Adipose tissue (tissue), 3 donors: ENCODE measurements around the gene SOX30. TPM values are rescaled to one million over a fixed set of nuclear protein-coding genes. Genes with fewer than 3 reads are reported as not detected.

Experiments used
- H3K27ac ChIP-seq: one replicate; pipeline ENCODE4 v1.5.1; 2013; ENCODE audit warnings: low read depth, low read length
- WGBS, 3 donors: extraction: QIAGEN DNeasy Blood & Tissue Kit; methylation state at CpG; one replicate each; pipeline ENCODE4 v1.1.7; 2013; 5-methylcytosine and 5-hydroxymethylcytosine counted together
- polyA plus RNA-seq, 3 donors: library from polyadenylated mRNA; stranded (reverse); fragments of 200-250 nt; gene quantifications; one replicate each; pipeline ENCODE4 v1.2.3, GENCODE V29; 2013
- donor health status: healthy with polysubstance abuse.
- donor health status: Bipolar disorder and iron deficiency.
- donor health status: healthy.

The SOX30 gene
- polyA plus RNA-seq, 3 donors = 0.03 to 0.07 TPM; not detected in 1

DNA sequence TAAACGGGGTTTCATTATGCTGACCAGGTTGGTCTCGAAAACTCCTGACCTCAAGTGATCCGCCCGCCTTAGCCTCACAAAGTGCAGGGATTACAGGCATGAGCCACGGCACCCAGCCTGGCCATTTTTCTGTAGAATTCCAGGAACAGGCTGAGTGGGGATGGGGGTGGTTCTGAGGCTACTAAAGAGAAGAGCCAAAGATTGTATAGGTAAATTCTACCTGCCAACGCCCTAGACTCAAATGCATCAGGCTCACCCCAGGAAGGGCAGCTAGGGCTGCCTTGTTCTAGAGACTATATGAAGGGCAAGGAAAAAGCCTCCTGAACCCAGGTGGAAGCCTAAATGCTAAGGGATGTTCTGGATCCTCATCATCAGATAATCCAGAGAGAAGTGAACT lies 17.5 kb upstream of the SOX30 start:
- 84 to 94% (median 88%) methylated on average over 6 of the region's 6 CpGs for WGBS, 3 donors
- H3K27ac ChIP-seq = no peak overlapping the region

- 63 to 87% (median 68%) methylated on average over 1 of the region's 1 CpG for whole genome bisulfite sequencing, 3 donors
- H3K27ac ChIP-seq = no peak overlapping the region
Observed at GRCh38 chr5:157668356-157668755, 16.1 kb upstream of the SOX30 start.

- H3K27ac ChIP-seq = no peak overlapping the region
- WGBS, 3 donors = 79 to 88% (median 85%) methylated on average over 2 of the region's 2 CpGs
Observed at GRCh38 chr5:157665467-157666070, 13.3 kb upstream of the SOX30 start.

DNA sequence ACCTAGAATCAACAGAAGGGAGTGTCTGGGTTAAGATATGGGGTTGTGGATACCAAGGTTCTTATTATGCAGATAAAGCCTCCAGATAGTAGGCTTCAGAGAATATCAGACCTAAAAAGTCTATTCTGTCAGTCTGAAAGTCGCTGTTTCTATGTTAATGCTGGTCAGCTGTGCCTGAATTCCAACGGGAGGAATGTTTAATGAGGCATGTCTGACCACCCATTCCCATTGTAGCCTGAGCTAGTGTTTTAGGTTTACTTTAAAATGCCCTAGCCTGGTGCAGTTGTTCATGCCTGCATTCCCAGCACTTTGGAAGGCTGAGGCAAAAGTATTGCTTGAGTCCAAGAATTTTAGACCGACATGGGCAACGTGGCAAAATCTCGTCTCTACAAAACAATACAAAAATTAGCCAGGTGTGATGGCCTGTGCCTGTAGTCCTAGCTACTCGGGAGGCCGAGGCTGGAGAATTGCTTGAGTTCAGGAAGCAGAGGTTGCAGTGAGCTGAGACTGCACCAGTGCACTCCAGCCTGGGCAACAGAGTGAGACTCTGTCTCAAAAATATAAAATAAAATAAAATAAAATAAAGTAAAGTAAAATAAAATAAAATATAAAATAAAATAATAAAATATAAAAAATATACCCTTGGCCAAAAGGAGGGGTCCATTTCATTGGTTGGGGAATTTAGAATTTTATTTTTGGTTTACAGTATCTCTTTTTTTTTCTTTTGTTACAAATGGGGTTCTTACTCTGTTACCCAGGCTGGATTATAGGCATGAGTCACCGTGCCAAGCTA lies 7.8 kb upstream of the SOX30 start:
- 84 to 94% (median 93%) methylated on average over 8 of the region's 8 CpGs for WGBS, 3 donors
- no peak overlapping the region for H3K27ac ChIP-seq

GRCh38 chr5:157658893-157659292 lies 6.7 kb upstream of the SOX30 start:
- H3K27ac ChIP-seq = no peak overlapping the region
- WGBS, 3 donors = 78 to 84% (median 80%) methylated on average over 1 of the region's 1 CpG

- WGBS, 3 donors = 75 to 87% (median 81%) methylated on average over 2 of the region's 2 CpGs
Observed at GRCh38 chr5:157657516-157657915, 5.3 kb upstream of the SOX30 start.

GRCh38 chr5:157651623-157652376 lies 438 bp downstream of the SOX30 start:
- no peak overlapping the region for H3K27ac ChIP-seq
- WGBS, 3 donors = 17 to 24% (median 22%) methylated on average over 58 to 63 of the region's 63 CpGs

More at GRCh38 chr5:157657516-157657915, 5.3 kb upstream of the SOX30 start:
- H3K27ac ChIP-seq = no peak overlapping the region

DNA sequence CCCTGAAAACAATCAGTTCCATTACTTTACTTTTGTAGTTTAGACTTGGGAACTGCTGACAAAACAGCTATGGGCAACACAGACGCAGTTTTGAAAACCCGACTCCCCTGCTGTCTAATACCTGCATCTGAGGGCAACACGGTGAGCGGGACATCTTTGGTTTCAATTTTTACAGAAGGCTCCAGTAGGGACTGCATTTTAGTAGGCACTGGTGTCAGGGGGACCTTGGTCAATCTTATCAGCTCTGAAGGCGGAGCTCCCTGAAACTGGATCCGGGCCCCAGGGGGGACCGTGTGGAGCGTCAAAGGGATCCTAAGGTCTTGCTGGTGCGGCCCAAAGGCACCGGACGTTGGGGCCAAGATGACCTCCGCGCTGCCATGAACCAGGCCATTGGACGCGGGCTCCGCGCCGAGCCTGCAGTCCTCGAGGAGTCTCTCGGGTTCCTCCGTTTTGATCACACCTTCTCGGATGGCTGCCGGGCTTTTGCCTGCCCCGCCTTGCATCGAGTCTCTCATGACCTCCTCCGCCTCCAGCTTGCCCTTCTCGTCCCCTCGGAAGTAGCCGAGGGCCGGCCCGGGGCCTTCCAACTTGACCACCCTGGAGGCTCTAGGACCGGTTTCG lies 1.1 kb downstream of the SOX30 start:
- 69 to 81% (median 78%) methylated on average over 33 of the region's 33 CpGs for WGBS, 3 donors
- H3K27ac ChIP-seq = no peak overlapping the region

DNA sequence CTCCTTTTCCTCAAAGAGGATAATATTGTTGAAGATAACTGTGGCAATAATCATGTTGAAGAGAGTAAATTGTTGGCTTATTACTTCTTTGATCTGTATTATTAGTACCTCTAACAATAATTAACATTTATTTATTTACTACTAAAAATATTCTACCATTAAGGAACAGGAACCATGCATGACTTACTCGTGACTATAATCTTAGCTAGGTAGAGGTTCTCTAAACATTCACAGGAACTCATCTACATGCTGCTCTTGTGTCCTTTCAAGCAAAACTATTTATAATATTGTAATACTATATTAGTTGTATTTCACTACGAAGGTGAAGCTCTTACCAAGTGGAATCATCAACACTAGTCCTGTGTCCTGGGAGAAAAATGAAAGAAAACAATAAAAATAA lies 3.1 kb downstream of the SOX30 start:
- WGBS, 3 donors = 75 to 87% (median 86%) methylated on average over 2 of the region's 2 CpGs
- H3K27ac ChIP-seq = no peak overlapping the region

DNA sequence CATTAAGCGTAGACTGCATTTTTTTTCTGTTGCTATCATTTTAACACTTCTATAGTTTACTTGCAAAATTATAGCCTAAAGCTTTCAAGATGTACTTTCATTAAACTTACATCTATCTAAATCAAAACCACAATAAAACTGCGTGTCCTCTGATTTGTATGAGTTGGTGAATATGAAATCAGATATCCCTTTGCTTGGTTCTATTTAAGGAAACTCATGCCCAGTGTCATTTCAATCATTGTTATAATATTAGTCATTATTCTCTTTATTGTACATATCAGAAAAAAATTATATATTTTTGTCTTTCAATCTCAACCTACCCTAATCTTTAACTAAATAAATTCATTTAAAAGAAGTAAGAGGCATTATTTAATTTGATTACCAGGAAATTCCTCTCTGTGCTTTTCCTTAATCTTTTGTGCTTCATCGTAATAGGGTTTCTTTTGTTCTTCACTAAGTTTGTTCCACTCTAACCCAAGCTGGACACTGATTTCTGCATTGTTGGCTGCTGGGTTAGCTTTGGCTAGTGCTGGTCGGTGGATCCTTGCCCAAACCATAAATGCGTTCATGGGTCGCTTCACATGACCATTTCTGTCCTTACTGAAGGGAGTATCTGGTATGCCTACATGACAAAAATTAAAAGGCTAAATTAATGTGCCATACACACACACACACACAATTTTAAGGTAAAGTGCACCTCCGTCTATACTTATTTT lies 3.8 kb downstream of the SOX30 start:
- H3K27ac ChIP-seq = no peak overlapping the region
- WGBS, 3 donors = 83 to 92% (median 92%) methylated on average over 7 of the region's 7 CpGs

DNA sequence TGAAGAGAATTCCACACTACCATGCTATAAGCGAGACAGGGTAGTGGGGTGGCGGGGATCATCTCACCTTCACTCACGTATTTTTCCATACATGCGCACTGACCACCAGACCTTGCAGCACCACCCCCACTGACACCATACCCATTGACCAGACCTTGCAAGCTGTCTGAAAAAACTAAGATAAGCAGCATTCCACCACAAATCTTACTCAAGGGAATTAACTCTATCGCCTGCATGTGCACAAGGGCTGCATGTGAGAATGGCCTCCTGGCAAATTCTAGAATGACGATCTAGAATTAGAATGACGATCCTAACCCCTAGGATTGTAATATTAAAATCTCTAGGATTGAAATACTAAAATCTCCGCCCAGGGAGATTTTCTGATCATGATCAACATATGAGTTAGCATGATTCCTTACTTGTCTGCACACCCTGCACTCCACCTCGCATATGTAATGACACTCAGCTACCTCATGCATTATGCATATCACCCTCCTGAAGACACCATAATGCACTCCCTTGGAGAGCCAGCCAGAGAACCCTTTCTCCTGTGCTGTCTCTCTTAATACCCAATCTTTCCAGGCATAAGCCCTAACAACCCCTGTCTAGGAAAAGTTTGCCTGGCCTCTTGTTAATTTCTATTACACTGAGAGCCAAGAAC lies 11.7 kb downstream of the SOX30 start:
- no peak overlapping the region for H3K27ac ChIP-seq
- WGBS, 3 donors = 84 to 90% (median 86%) methylated on average over 9 of the region's 9 CpGs

DNA sequence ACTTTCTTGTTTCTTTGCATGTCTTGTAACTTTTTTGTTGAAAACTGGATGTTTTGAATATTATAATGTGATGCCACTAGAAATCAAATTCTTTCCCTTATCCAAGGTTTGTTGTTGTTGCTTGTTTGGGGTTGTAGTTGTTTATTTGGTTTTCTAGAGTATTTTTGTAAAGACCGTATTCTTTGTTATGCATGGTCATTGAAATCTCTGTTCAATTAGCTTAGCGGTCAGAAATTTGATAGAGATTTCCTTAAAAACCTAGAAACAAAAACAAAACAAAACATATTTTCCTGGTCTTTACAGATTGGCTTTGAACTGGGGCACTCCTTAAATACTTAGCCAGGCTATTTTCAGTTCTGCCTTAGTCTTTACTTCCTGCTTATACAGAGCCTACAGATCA lies 21.9 kb downstream of the SOX30 start:
- 86 to 97% (median 89%) methylated on average over 2 of the region's 2 CpGs for WGBS, 3 donors
- no peak overlapping the region for H3K27ac ChIP-seq

DNA sequence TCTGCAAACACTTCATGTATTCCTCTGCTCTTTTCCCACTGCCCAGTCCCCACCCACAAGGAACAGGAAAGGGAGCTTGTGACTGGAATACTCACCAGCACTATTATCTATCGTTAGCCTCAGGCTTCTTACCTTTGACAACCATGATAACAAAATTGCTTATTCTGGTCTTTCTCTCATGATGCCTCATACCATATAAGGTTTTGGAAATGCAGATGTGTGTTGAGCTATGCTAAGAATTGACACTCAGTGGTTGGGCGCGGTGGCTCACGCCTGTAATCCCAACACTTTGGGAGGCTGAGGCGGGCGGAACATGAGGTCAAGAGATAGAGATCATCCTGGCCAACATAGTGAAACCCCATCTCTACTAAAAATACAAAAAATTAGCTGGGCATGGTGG lies 25.4 kb downstream of the SOX30 start:
- no peak overlapping the region for H3K27ac ChIP-seq
- WGBS, 3 donors = 94 to 96% (median 95%) methylated on average over 6 of the region's 6 CpGs

GRCh38 chr5:157624144-157624543 lies 28.1 kb downstream of the SOX30 start:
- no peak overlapping the region for H3K27ac ChIP-seq
- 22 to 60% (median 49%) methylated on average over 2 of the region's 2 CpGs for WGBS, 3 donors

- H3K27ac ChIP-seq = no peak overlapping the region
Observed at GRCh38 chr5:157620776-157621175, 31.5 kb downstream of the SOX30 start.

- WGBS, 3 donors = 97 to 98% (median 97%) methylated on average over 8 of the region's 8 CpGs
- H3K27ac ChIP-seq = no peak overlapping the region
Observed at GRCh38 chr5:157618191-157618765, 34.0 kb downstream of the SOX30 start.

GRCh38 chr5:157616785-157617184 lies 35.5 kb downstream of the SOX30 start:
- H3K27ac ChIP-seq = no peak overlapping the region
- 75 to 86% (median 81%) methylated on average over 4 of the region's 4 CpGs for WGBS, 3 donors
